GM19351 (cell line): ENCODE measurements around the gene ARHGEF3.
A peak's percentile ranks its signal among the peaks of the same experiment; 100 is the strongest.
"Not testable (repeated sequence)": the region's sequence is repeated elsewhere in the genome, so short reads cannot be mapped to it uniquely, and the experiment has no call there.

Source experiments
- ATAC-seq: cut with Tn5 transposase; IDR thresholded peaks from one replicate; pipeline ENCODE4 v1.9.1; 2021; ENCODE audit warnings: mild to moderate bottlenecking, moderate library complexity; ENCODE audit not compliant: unreplicated experiment

ARHGEF3 gene

GRCh38 chr3:56775838-56776555, 25.8 kb downstream of the ARHGEF3 start:
- no peak for ATAC-seq

DNA sequence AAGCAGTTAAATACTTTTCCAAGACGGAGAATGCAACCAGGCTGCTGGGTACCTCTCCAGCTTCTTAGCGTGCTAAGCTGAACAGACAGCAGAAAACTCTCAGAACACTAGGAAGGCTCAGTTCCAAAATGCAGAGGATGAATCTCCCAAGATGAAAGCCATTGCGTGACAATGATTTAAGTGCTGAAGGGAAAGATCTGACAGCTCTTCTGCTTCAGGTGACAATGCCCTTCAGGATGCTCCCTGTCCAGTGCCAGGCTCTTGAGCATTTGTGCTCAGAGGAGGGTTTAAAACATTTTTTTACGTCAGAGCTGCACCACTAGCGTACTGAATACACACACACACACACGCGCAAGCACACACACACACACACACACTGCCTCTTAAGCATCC, 26.3 kb downstream of the ARHGEF3 start:
- no peak for ATAC-seq

GRCh38 chr3:56773986-56774385, 27.8 kb downstream of the ARHGEF3 start:
- ATAC-seq: no peak

GRCh38 chr3:56772952-56773938, 28.5 kb downstream of the ARHGEF3 start:
- ATAC-seq: no peak

DNA sequence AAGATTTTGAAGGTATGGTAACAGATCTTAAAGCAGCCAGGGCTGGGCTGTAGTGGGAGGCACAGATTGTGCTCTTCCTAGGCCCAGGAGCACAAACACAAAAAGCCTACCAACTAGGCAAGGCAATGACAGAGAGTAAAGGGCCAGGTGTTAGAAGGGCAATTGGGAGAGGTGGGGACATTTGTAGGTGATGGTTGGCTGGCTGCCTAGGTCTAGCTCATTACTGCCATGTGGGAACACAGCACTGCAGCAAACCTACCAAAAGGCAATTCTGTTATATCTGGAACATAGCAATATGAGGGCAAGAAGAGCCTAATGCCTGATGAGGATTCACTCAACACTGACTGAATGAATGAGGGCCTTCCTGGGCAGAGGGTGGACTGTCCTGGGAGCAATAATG, 30.4 kb downstream of the ARHGEF3 start:
- ATAC-seq: no peak

DNA sequence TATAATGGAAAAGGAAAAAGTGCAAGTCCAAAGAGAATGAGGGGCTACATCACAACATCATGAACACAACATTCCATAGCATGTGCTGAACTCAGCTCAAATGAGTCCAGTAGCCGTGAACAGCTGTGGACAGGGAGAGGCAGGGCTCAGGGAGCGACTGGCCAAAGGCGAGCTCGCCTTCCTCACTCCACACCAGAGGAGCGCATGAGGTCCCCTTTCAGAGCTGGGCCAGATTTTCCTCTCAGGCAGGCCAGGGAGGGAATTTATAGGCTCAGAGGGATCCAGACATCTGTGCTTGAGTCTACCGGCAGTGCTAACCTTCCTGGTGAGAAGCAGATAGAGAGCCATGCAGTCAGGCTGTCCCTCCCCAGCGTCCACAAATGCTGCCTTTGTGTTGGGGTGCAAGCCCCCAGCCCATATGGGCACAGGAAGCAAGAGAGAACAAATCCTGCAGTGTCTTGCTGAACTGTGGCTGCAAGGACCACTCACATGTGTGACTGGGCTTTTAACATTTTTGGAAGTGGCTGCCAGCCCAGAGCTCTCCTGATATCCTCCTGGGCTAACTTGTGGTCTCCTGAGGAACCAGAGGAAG, 32.5 kb downstream of the ARHGEF3 start:
- no peak for ATAC-seq

DNA sequence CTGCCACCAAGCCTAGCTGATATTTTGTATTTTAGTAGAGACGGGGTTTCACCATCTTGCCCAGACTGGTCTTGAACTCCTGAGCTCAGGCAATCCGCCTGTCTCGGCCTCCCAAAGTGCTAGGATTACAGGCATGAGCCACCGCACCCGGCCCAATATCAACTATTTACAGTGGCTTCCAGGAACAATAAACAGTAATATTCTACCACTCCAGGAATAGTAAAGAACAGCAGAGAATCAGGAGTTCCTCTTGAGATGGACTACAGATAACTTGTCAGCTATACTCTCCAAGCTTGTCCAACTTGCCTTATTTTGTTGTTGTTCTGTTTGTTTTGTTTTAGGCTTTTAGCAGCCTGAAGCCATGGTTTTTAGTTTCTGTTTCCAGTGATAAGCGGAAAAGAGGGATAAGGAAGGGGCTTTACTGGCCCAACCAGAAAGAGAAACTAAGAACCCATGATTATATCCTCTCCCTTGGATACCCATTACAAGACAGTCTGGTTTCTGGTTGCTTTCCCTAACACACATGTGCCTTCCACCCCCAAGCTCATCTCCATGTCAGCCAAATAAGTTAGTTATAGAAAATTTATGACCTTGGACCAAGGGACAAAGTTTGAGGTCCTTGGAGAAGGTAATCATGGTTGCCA, 36.7 kb downstream of the ARHGEF3 start:
- ATAC-seq: no peak

- ATAC-seq: no peak
Observed at GRCh38 chr3:56764184-56764583, 37.6 kb downstream of the ARHGEF3 start.

DNA sequence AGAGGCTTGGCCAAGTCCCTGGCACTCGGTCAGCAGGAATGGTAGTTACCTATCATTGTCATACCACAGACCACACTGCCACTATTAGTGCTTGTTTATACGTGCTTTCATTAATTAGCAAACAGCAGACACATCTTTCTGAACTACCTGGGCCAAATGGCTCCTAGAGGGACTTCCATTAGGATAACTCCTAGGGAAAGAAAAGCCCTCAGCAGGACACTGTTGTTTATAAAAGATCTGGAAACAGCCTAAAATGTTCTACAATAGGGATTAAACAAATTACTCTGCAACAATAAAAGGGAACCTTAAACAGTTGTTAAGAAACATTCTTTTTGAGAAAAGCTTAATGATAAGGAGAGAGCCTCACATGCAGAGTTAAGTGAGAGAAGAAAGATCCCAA, 38.5 kb downstream of the ARHGEF3 start:
- no peak for ATAC-seq

DNA sequence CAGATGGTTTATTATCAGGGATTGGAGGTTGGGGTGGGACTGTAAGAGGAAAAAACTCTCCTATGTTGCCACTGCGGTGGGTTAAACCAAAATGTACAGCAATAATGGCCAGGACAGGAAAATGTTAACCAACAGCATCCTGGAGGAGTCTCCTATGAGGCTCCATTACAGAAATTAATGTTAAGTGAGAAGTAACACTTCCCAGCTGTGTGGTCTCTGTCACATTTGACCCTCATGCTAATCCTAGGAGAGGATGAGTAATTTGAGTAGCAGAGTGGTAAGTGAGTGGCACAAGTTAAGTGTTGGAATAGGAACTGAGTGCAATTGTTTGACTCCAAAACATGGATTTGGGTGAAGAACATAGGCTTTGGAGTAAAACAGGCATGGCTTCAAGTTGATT, 39.0 kb downstream of the ARHGEF3 start:
- no peak for ATAC-seq

- no peak for ATAC-seq
Observed at GRCh38 chr3:56761887-56762651, 39.7 kb downstream of the ARHGEF3 start.

DNA sequence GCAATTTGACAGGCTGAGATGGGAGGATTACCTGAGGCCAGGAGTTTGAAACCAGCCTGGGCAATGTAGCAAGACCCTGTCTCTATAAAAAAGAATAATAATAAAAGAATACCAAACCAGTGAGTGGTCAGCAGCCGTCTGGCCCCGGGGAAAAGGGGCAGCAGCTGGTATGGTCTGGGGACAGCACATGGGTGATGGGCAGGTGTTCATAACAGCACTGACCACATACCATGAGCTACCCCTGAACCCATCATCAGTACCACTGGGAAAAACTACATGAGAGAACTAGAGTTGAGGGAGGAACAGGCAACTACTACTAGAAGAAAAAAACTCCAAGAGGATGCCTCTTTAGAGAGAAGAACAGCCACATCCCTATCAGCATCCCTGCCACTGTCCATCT, 40.7 kb downstream of the ARHGEF3 start:
- ATAC-seq: no peak

DNA sequence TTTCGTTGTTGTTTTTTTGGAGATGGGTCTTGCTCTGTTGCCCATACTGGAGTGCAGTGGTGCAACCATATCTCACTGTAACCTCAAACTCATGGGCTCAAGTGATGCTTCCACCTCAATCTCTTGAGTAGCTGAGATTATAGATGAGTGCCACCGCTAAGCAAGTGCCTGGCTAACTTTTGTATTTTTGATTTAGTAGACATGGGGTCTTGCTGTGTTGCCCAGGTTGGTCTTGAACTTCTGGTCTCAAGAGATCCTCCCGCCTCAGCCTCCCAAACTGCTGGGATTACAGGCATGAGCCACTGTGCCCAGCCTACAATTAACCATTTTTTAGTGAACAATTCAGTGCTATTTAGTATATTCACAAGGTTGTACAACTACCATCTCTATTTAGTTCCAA, 42.2 kb downstream of the ARHGEF3 start:
- ATAC-seq: no peak

DNA sequence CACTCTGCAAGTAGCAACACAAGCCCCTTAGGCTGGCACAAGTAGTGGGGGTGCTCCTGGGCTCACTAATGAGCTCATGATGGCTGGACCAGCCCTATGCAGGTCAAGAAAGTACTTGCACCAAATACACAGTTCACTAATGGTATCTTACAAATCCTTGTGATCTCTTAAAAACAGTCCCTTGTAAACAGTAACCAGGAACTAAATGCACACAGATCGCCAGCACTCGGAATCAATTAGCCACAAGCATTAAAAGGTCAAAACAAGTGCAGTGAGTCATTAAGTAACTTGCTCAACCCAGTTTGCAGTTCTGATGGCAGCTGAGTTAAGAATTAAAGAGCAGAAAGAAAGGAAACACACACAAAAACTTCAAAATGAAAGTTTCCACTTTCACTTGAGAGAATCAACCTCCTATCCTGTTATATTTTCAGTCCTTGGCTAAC, 43.2 kb downstream of the ARHGEF3 start:
- ATAC-seq: peak; percentile 83

DNA sequence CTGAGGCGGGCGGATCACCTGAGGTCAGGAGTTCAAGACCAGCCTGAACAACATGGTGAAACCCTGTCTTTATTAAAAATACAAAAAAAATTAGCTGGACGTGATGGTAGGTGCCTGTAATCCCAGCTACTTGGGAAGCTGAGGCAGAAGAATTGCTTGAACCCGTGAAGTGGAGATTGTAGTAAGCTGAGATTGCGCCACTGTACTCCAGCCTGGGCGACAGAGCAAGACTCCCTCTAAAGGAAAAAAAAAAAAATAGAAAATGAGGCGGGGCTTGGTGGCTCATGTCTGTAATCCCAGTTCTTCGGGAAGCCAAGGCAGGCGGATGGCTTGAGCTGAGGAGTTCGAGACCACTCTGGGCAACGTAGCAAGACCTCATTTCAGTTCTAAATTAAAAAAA, 43.7 kb downstream of the ARHGEF3 start:
- not testable (repeated sequence) for ATAC-seq

- peak; percentile 38 for ATAC-seq
Observed at GRCh38 chr3:56754741-56755417, 46.9 kb downstream of the ARHGEF3 start.

GRCh38 chr3:56753206-56753820, 48.4 kb downstream of the ARHGEF3 start:
- peak; percentile 92 for ATAC-seq

DNA sequence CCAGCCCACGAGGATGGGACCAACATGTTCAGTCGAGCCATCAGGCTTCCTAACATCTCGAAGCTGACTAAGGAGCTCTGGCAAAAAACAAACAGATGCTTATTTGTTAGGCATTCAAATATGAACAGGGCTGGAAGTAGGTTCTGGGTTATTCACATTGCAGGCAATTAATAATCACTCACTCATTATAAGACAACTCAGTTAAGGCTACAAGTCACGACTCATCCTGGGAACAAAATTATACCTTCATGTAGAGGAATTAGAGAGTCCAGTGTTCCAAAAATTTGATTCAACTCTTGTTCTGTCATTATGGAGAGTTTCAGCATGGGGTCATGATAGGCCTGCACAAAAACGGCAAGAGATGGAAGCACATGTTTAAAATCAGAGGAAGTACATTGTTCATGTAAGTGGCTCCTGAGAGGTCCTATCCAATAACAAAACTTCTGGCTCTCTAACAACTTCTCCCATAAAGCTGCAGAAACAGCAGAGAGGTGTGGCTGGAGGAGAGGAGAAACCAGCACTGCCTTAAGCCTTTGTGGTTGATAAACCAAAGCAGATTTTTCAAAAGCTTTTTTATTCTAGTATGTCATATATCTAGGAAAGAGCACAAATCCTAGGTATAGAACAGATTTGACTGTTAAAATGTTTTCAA, 50.6 kb downstream of the ARHGEF3 start:
- no peak for ATAC-seq
